SK-MEL-5 (cell line): ENCODE measurements around the gene VSTM2B. TPM values are rescaled to one million over a fixed set of nuclear protein-coding genes. Genes with fewer than 3 reads are reported as not detected.
A peak's percentile ranks its signal among the peaks of the same experiment; 100 is the strongest.

ENCODE experiments used
- DNase-seq: peaks from one replicate; pipeline ENCODE4 v3.0.0-alpha.2; 2016; ENCODE audit warnings: low read depth, low spot score
- in situ Hi-C: cut with HindIII; loops from 2 replicates; pipeline ENCODE4 v1.10.0; 2016; ENCODE audit warnings: low sequenced_read_pairs, high pct_unique_total_duplicates, low pct_unique_long_range_greater_than_20kb
- total RNA-seq: library from RNA; depleted of rRNA; stranded (reverse); fragments of >200 nt; shearing (Covaris generic); gene quantifications from 2 replicates; pipeline ENCODE4 v1.2.3, GENCODE V29; 2014

Gene VSTM2B
- total RNA-seq, 1 experiment from 2014 or later: not detected

GRCh38 chr19:29567366-29567915, 41.6 kb downstream of the VSTM2B start:
- DNase-seq: no peak
- in situ Hi-C loops: no loop called here

- in situ Hi-C loops: no loop called here
Measured at GRCh38 chr19:29568036-29569025, 42.5 kb downstream of the VSTM2B start.

GRCh38 chr19:29569038-29569911, 43.5 kb downstream of the VSTM2B start:
- in situ Hi-C loops: no loop called here
- DNase-seq: no peak

More at GRCh38 chr19:29568036-29569025, 42.5 kb downstream of the VSTM2B start:
- DNase-seq: no peak

- in situ Hi-C loops: no loop called here
- DNase-seq: no peak
Measured at GRCh38 chr19:29571181-29571580, 45.4 kb downstream of the VSTM2B start.

- DNase-seq: no peak
- in situ Hi-C loops: no loop called here
Measured at GRCh38 chr19:29573486-29573885, 47.7 kb downstream of the VSTM2B start.

GRCh38 chr19:29574510-29574909, 48.7 kb downstream of the VSTM2B start:
- in situ Hi-C loops: no loop called here
- no peak for DNase-seq

- in situ Hi-C loops: no loop called here
- no peak for DNase-seq
Measured at GRCh38 chr19:29576046-29576606, 50.3 kb downstream of the VSTM2B start.

- no peak for DNase-seq
- in situ Hi-C loops: no loop called here
Measured at GRCh38 chr19:29576761-29577648, 51.2 kb downstream of the VSTM2B start.

GRCh38 chr19:29577649-29577963, 51.8 kb downstream of the VSTM2B start:
- DNase-seq: no peak
- in situ Hi-C loops: no loop called here

- no peak for DNase-seq
- in situ Hi-C loops: no loop called here
Measured at GRCh38 chr19:29578349-29578748, 52.6 kb downstream of the VSTM2B start.

- DNase-seq: no peak
- in situ Hi-C loops: no loop called here
Measured at GRCh38 chr19:29579308-29579910, 53.6 kb downstream of the VSTM2B start.

GRCh38 chr19:29581398-29581797, 55.6 kb downstream of the VSTM2B start:
- DNase-seq: no peak
- in situ Hi-C loops: no loop called here

- in situ Hi-C loops: no loop called here
- DNase-seq: no peak
Measured at GRCh38 chr19:29583196-29583999, 57.6 kb downstream of the VSTM2B start.

- in situ Hi-C loops: no loop called here
Measured at GRCh38 chr19:29586401-29586800, 60.6 kb downstream of the VSTM2B start.

GRCh38 chr19:29587059-29587458, 61.3 kb downstream of the VSTM2B start:
- in situ Hi-C loops: no loop called here

More at GRCh38 chr19:29586401-29586800, 60.6 kb downstream of the VSTM2B start:
- DNase-seq: no peak

GRCh38 chr19:29587518-29587986, 61.8 kb downstream of the VSTM2B start:
- in situ Hi-C loops: no loop called here
- DNase-seq: peak; percentile 51

More at GRCh38 chr19:29587059-29587458, 61.3 kb downstream of the VSTM2B start:
- DNase-seq: no peak
